Left ventricle myocardium inferior (tissue), 1 donor: ENCODE data around the gene KIRREL3. TPM values are rescaled to one million over a fixed set of nuclear protein-coding genes. Genes with fewer than 3 reads are reported as not detected.

Experiments used
- DNase-seq: peaks from one replicate; pipeline ENCODE4 v3.0.0-alpha.2; 2020
- H3K27ac ChIP-seq: fragments of 200-600 bp; replicated peaks from 2 replicates; pipeline ENCODE4 v1.8.0; 2021
- H3K27me3 ChIP-seq: fragments of 200-600 bp; 2 replicates; pipeline ENCODE4 v1.8.0; 2021; ENCODE audit warnings: low read depth
- H3K36me3 ChIP-seq: fragments of 200-600 bp; 2 replicates; pipeline ENCODE4 v1.8.0; 2021
- H3K4me1 ChIP-seq: fragments of 200-600 bp; 2 replicates; pipeline ENCODE4 v1.8.0; 2021
- H3K4me3 ChIP-seq: fragments of 200-600 bp; 2 replicates; pipeline ENCODE4 v1.8.0; 2021; ENCODE audit warnings: mild to moderate bottlenecking, moderate library complexity
- H3K9me3 ChIP-seq: fragments of 200-600 bp; replicated peaks from 2 replicates; pipeline ENCODE4 v1.8.0; 2021
- intact Hi-C: fragments of 100-400 bp; cut with micrococcal nuclease; formaldehyde crosslinking; loops from one replicate; pipeline ENCODE4 v1.11.0; 2022
- total RNA-seq: library from RNA; stranded (reverse); fragmentation: NEBNext Ultra II Directional; extraction: Animal tissue kit (Norgen Biotek cat#: 25700); gene quantifications from one replicate; pipeline ENCODE4 v1.2.1, GENCODE V29; 2021
- TF ChIP-seq, protein P1 (sequence below): fragments of 200-600 bp; IDR thresholded peaks from 2 replicates; pipeline ENCODE4 v1.8.0; 2021; ENCODE audit warnings: antibody characterized with exemption, mild to moderate bottlenecking, borderline replicate concordance
- donor health status: DM: no; HTN: yes; CAD: no; lungs with severe emphysema.

KIRREL3 gene
- total RNA-seq, 1 donor from 2014 or later: 0.74 TPM

- Histone ChIP-seq H3K36me3 (no peaks in the 10 kb centered on the region), H3K27me3 (peaks cover 69% of the 10 kb centered on the region), H3K9me3 (no peaks in the 10 kb centered on the region), H3K4me1 (no peaks in the 10 kb centered on the region), H3K27ac (no peak overlapping the region), H3K4me3 (no peak overlapping the region)
- TF ChIP-seq, protein P1, sequence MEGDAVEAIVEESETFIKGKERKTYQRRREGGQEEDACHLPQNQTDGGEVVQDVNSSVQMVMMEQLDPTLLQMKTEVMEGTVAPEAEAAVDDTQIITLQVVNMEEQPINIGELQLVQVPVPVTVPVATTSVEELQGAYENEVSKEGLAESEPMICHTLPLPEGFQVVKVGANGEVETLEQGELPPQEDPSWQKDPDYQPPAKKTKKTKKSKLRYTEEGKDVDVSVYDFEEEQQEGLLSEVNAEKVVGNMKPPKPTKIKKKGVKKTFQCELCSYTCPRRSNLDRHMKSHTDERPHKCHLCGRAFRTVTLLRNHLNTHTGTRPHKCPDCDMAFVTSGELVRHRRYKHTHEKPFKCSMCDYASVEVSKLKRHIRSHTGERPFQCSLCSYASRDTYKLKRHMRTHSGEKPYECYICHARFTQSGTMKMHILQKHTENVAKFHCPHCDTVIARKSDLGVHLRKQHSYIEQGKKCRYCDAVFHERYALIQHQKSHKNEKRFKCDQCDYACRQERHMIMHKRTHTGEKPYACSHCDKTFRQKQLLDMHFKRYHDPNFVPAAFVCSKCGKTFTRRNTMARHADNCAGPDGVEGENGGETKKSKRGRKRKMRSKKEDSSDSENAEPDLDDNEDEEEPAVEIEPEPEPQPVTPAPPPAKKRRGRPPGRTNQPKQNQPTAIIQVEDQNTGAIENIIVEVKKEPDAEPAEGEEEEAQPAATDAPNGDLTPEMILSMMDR: no peak
- DNase-seq: no peak
- intact Hi-C loops: no loop called here
Observed at GRCh38 chr11:126546191-126546590, 454.4 kb downstream of the KIRREL3 start.

GRCh38 chr11:126545057-126545555 lies 455.5 kb downstream of the KIRREL3 start:
- intact Hi-C loops: no loop called here
- TF ChIP-seq, protein P1: no peak

DNA sequence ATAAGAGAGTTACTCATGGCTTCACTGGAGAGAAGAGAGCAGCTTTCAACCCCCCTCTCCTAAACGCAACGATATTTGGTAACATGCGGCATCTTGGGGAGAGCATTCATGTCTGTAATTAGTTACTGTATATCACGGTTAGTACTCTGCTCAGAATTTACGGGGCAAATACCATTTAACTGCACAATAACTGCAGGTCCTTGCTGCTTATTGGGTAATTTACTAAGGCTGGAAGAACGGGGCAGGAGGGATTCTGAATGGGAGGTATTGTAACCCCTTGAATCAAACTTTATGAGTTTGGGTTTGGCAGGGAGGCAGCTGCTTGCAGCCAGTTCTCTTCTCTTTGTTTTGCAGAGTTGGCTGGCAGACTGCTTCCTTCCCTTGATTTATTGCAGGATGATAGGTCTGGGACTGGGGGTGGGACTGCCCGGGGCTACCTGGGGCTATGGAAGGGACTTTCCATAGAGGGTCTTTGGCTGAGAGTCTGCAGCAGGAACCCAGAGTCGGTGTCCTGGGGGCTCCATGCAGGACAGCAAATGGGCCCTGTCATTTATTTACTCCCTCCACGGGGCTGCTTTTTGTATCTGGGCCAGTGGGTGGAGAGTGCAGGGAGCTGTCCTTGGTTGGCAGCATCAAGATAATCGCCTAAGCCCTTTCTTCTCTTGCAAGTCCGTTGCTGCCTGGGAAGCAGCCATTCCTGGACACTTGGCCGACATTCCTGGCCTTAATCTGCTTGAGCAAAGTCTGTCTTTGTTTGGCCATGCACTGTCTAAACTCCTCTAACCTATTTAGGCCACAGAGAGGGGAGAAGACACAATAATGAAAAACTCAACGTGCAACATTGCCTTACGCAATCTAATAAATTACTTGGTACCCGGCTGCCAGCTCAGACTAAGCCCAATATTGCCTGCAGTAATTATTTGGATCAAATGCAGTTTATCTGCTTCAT lies 456.2 kb downstream of the KIRREL3 start:
- TF ChIP-seq, protein P1: no peak
- no peak for DNase-seq
- Histone ChIP-seq H3K4me3 (no peak overlapping the region), H3K9me3 (no peaks in the 10 kb centered on the region), H3K27me3 (peaks cover 75% of the 10 kb centered on the region), H3K27ac (no peak overlapping the region), H3K36me3 (no peaks in the 10 kb centered on the region), H3K4me1 (no peaks in the 10 kb centered on the region)
- intact Hi-C loops: no loop called here

More at GRCh38 chr11:126545057-126545555, 455.5 kb downstream of the KIRREL3 start:
- Histone ChIP-seq H3K36me3 (no peaks in the 10 kb centered on the region), H3K27ac (no peak overlapping the region), H3K4me3 (no peak overlapping the region), H3K4me1 (no peaks in the 10 kb centered on the region), H3K9me3 (no peaks in the 10 kb centered on the region), H3K27me3 (peaks cover 77% of the 10 kb centered on the region)
- no peak for DNase-seq

GRCh38 chr11:126543691-126544090 lies 456.9 kb downstream of the KIRREL3 start:
- Histone ChIP-seq H3K27me3 (peaks cover 81% of the 10 kb centered on the region), H3K9me3 (no peaks in the 10 kb centered on the region), H3K4me3 (no peak overlapping the region), H3K36me3 (no peaks in the 10 kb centered on the region), H3K4me1 (no peaks in the 10 kb centered on the region), H3K27ac (no peak overlapping the region)
- DNase-seq: no peak
- intact Hi-C loops: no loop called here
- TF ChIP-seq, protein P1: no peak

DNA sequence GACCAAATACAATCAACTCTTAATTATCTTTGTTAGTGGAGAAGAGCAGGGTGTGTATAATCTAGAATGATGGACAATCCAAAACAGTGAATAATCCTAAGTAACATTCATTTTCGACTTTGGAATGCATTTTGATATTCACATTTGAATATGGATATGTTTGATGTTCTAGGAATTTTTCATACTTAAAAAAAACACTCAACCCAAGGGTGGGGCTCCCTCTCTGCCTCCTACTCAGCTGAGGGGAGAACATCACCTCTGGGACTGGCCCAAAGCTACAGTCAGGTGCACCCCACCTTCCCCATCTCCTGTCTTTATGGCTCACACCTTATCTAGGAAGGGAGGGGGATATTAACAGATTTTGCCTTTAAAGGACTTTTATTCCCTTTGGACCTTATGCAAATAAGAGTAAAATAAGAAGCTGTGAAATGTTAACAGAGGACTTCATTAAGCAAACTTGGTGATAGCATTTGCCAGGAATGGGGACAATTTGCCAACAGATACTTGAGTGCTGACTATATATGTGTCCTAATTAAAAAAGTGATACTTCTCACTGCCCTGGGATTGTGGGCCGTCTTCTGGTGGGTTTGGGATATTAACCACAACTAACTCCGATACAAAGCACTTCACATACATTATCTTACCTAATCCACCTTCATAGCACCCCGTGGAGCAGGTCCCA lies 458.1 kb downstream of the KIRREL3 start:
- no peaks in the 10 kb centered on the region for H3K36me3 ChIP-seq
- no peaks in the 10 kb centered on the region for H3K9me3 ChIP-seq
- H3K4me3 ChIP-seq: no peak overlapping the region
- no peak for DNase-seq
- intact Hi-C loops: no loop called here
- no peaks in the 10 kb centered on the region for H3K4me1 ChIP-seq
- H3K27ac ChIP-seq: no peak overlapping the region
- H3K27me3 ChIP-seq: peaks cover 81% of the 10 kb centered on the region
- TF ChIP-seq, protein P1: no peak
